Activated T-cell treated with anti-CD3 and anti-CD28 coated beads, Interleukin-2, amount 50 U/mL, for 24 hours (primary cell): ENCODE results near the gene BEND6.
"Not testable (repeated sequence)": the region's sequence is repeated elsewhere in the genome, so short reads cannot be mapped to it uniquely, and the experiment has no call there.

Source experiments
- DNase-seq: peaks from one replicate; pipeline ENCODE4 v3.0.0-alpha.2; 2020
- H3K27ac Mint-ChIP-seq: 2 replicates; pipeline ENCODE4 v1.8.0; 2020; ENCODE audit warnings: mild to moderate bottlenecking, mixed read lengths
- H3K27me3 Mint-ChIP-seq: 2 replicates; pipeline ENCODE4 v1.8.0; 2020; ENCODE audit warnings: mixed read lengths
- H3K36me3 Mint-ChIP-seq: 2 replicates; pipeline ENCODE4 v1.8.0; 2020; ENCODE audit warnings: low read depth, mixed read lengths
- H3K4me1 Mint-ChIP-seq: 2 replicates; pipeline ENCODE4 v1.8.0; 2020; ENCODE audit warnings: low read depth, mixed read lengths
- H3K4me3 Mint-ChIP-seq: 2 replicates; pipeline ENCODE4 v1.8.0; 2020; ENCODE audit warnings: mild to moderate bottlenecking, moderate library complexity, mixed read lengths
- H3K9me3 Mint-ChIP-seq: 2 replicates; pipeline ENCODE4 v1.8.0; 2020; ENCODE audit warnings: mixed read lengths

BEND6 gene

DNA sequence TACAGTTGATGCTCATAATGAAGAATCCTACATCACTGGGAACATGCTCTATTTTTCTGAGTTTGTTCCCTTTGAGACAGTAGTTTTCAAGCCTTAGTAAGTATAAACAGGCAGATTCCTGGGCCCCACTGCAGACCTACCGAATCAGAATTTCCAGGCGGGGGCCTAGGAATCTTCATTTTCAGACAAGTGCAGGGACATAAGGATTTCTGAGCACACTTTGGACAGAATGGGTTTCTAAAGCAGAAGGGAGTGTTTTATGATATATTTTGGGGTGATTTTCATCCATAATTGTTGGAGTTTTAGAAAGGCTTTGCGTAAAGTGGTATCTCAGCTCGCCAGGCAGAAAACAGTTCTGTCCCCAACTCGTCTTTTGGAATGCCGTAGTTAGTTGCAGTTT lies 93.0 kb downstream of the BEND6 start:
- H3K27me3 Mint-ChIP-seq, result peaks cover 25% of the 10 kb centered on the region
- peaks cover 47% of the 10 kb centered on the region for H3K36me3 Mint-ChIP-seq
- H3K4me1 Mint-ChIP-seq, result peaks cover 29% of the 10 kb centered on the region
- DNase-seq, H3K9me3 Mint-ChIP-seq: not testable (repeated sequence)
- peak overlapping the region; percentile 42 for H3K27ac Mint-ChIP-seq
- H3K4me3 Mint-ChIP-seq, result peak overlapping the region; percentile 68

DNA sequence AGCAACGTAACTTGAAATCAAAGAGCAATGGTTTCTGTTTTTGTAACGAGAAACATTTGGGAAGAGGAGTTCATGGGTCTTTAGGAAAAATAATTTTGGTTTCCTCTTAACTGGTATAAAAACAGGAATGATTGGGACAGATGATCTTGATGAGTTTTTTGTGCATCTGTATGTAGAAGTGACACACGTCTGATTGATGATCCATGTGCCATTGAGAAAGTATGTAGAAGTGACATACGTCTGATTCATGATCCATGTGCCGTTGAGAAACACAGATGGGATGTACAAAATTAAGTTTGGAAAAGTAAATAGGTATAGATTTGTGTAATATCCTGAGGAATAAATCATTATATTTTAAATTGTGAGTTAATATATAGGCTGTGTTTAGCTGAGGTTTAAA lies 93.7 kb downstream of the BEND6 start:
- DNase-seq, result no peak
- Mint-ChIP-seq H3K36me3 (peaks cover 54% of the 10 kb centered on the region), H3K4me3 (peak overlapping the region; percentile 68), H3K27me3 (peaks cover 21% of the 10 kb centered on the region), H3K27ac (no peak overlapping the region), H3K4me1 (peaks cover 29% of the 10 kb centered on the region), H3K9me3 (no peaks in the 10 kb centered on the region)

DNA sequence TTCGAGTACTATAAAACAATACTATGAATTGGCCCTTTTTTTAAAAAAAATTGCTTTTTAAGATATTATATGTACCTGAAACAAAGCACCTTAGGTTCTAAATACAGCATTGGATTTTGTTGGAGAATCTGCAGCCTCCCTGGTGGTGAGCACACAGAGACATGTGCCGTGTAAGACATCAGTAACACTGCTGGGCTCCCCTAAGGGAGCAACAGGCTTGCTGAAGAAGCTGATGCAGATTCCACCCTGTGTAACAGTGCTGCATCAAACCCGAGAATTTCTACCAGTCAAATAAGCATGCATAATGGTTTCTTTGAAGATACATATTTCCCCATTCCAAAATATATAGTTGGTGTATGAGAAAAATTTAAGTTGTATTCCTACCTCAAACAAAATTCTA lies 108.9 kb downstream of the BEND6 start:
- no peaks in the 10 kb centered on the region for H3K9me3 Mint-ChIP-seq
- H3K27ac Mint-ChIP-seq, result no peak overlapping the region
- H3K4me1 Mint-ChIP-seq, result peaks cover 1% of the 10 kb centered on the region
- H3K36me3 Mint-ChIP-seq, result peaks cover 73% of the 10 kb centered on the region
- no peak for DNase-seq
- H3K4me3 Mint-ChIP-seq, result no peak overlapping the region
- no peaks in the 10 kb centered on the region for H3K27me3 Mint-ChIP-seq

DNA sequence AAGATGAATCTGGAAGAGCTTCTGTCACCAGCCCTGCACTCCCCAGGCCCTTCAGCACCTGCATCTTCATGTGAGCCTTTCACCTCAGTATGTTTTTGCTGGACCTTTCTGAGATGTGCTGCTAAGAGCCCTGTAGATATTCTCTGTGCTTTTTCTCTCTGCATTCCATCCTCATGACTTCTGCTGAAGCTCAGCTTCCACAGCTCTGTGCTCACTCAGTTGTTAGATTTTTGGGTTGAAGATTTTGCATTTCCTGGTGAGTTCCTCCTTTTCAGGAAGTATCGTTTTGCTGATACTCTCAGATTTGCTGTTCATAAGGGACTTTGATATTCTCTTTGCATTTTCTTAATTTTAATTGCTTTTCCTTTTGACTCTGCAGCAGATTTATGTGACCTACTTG lies 109.9 kb downstream of the BEND6 start:
- no peak overlapping the region for H3K4me3 Mint-ChIP-seq
- H3K36me3 Mint-ChIP-seq, result peaks cover 75% of the 10 kb centered on the region
- no peaks in the 10 kb centered on the region for H3K27me3 Mint-ChIP-seq
- peaks cover 1% of the 10 kb centered on the region for H3K4me1 Mint-ChIP-seq
- DNase-seq, result no peak
- no peaks in the 10 kb centered on the region for H3K9me3 Mint-ChIP-seq
- H3K27ac Mint-ChIP-seq, result peak overlapping the region; percentile 16

DNA sequence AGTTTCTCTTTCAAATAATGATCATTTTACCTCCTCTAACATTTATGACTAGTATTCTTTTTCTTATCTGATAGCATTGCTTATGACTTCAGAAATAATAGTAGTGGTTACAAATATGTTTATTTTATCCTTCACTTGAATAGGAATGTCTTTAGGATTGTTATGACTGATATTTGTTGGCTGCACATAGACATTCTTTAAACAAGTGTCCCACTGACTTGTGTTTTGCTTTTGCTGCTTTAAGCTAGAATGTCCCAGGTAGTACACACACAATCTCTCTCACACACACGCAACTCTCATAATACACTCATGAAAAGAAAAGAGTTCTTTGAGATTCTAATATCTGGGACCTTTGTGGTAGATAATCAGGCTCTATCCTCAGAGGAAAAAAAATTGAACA lies 113.2 kb downstream of the BEND6 start:
- H3K4me1 Mint-ChIP-seq, result peaks cover 1% of the 10 kb centered on the region
- H3K4me3 Mint-ChIP-seq, result no peak overlapping the region
- H3K27me3 Mint-ChIP-seq, result no peaks in the 10 kb centered on the region
- no peak for DNase-seq
- H3K27ac Mint-ChIP-seq, result no peak overlapping the region
- no peaks in the 10 kb centered on the region for H3K9me3 Mint-ChIP-seq
- peaks cover 54% of the 10 kb centered on the region for H3K36me3 Mint-ChIP-seq

DNA sequence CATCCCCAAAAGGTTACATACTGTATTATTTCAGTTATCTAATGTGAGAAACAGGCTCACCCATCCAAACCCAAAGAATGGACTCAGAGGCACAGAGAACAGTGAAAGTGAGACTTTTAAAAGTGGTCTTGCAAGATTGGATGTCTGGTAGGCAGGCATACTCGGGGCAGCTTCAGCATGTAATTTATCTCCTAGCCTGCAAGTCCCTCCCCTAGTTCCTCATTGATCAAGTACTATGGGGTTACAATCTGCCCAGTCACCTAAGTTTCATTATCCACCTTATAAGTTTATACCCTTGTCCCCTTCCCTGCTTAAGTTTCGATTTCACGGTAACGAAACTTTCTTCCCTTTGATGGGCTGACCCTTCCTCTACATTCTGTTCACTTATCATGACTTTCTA lies 114.3 kb downstream of the BEND6 start:
- DNase-seq, result no peak
- Mint-ChIP-seq H3K9me3 (no peaks in the 10 kb centered on the region), H3K4me1 (peaks cover 1% of the 10 kb centered on the region), H3K27ac (no peak overlapping the region), H3K36me3 (peaks cover 59% of the 10 kb centered on the region), H3K27me3 (no peaks in the 10 kb centered on the region), H3K4me3 (no peak overlapping the region)

DNA sequence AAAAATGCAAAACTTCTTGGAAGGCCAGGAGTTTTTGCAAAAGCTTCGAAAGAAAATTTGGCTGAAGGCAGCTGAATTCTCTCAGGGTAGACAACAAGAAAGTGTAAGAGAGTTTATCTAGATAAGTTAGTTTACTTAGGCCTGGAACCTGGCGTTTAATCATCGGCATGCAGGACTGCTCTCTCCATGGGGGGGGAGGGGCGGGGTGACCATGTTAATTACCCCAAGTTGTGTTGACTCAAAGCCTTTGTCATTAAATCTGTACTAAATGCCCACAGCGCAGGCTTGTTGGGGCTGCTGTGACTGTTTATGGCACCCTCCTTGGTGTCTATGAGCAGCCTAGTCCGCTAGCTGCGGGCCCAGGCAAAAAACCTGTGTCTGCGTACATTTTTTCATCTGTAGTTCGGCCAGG lies 115.0 kb downstream of the BEND6 start:
- H3K27ac Mint-ChIP-seq, result no peak overlapping the region
- no peaks in the 10 kb centered on the region for H3K4me1 Mint-ChIP-seq

DNA sequence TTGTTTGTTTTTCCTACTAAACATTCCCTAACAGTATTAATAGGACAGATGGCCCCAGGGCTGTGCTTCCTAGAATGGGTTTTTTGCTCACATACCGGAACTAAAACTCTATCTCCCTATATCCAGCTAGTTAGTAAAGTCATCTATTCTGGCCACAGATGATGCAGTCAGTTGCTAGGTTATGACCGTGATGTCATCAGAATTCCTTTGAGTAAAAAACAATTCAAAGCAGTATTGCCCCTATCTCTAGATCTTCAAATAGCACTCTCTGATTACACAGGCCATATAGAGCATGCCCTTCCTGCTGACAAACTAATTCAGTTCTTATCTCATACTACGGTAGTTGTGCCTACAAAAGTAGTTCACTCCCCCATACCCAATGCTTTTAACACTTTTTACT lies 117.2 kb downstream of the BEND6 start:
- peaks cover 43% of the 10 kb centered on the region for H3K36me3 Mint-ChIP-seq
- H3K27ac Mint-ChIP-seq, result no peak overlapping the region
- H3K9me3 Mint-ChIP-seq, result no peaks in the 10 kb centered on the region
- H3K4me1 Mint-ChIP-seq, result no peaks in the 10 kb centered on the region
- H3K27me3 Mint-ChIP-seq, result no peaks in the 10 kb centered on the region
- no peak for DNase-seq
- no peak overlapping the region for H3K4me3 Mint-ChIP-seq

More for the DNA sequence above, 115.0 kb downstream of the BEND6 start:
- Mint-ChIP-seq H3K27me3 (no peaks in the 10 kb centered on the region), H3K9me3 (no peaks in the 10 kb centered on the region), H3K36me3 (peaks cover 59% of the 10 kb centered on the region), H3K4me3 (no peak overlapping the region)
- no peak for DNase-seq

DNA sequence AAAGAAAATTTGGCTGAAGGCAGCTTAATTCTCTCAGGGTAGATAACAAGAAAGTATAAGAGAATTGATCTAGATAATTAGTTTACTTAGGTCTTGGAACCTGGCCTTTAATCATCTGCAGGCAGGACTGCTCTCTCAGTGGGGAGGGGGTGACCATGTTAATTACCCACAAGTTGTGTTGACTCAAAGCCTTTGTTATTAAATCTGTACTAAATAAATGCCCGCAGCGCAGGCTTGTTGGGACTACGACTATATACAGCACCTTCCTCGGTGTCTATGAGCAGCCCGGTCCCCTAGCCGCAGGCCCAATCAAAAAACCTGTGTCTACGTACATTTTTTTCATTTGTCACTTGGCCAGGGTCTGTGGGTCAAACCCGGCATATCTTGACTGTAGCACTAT lies 119.5 kb downstream of the BEND6 start:
- Mint-ChIP-seq H3K9me3 (no peaks in the 10 kb centered on the region), H3K27me3 (no peaks in the 10 kb centered on the region), H3K4me1 (peaks cover 1% of the 10 kb centered on the region), H3K4me3 (no peak overlapping the region), H3K27ac (no peak overlapping the region), H3K36me3 (peaks cover 27% of the 10 kb centered on the region)
- no peak for DNase-seq

DNA sequence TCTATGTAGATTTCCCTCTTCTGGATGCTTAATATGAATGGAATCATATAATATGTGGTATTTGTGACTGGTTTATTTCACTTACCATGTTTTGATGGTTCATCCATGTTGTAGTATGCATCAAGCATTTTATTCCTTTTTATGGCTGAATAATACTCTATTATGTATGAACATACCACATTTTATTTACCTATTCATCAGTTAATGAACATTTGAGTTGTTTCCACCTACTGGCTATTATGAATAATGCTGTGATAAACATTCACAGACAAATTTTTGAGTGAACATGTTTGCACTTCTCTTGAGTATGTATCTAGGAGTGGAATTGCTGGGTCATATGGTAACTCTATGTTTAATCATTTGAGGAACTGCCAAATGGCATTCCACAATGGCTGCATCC lies 120.2 kb downstream of the BEND6 start:
- H3K9me3 Mint-ChIP-seq, result no peaks in the 10 kb centered on the region
- H3K4me3 Mint-ChIP-seq, result no peak overlapping the region
- H3K27me3 Mint-ChIP-seq, result no peaks in the 10 kb centered on the region
- no peak for DNase-seq
- H3K27ac Mint-ChIP-seq, result no peak overlapping the region
- H3K36me3 Mint-ChIP-seq, result peaks cover 24% of the 10 kb centered on the region
- peaks cover 1% of the 10 kb centered on the region for H3K4me1 Mint-ChIP-seq
